Measurements from ENCODE around the gene TSPYL1.

- TF ChIP-seq CTCF (IDR thresholded peaks at IDR 0.05) (no peak), POLR2A (IDR thresholded peaks at IDR 0.05) (no peak)
Observed at GRCh38 chr6:116313101-116313776, 33.5 kb upstream of the TSPYL1 start.

All from thyroid gland (tissue), 4 donors.